MM.1S (cell line): Measurements from ENCODE around the gene SORCS2.

Experiments used
- DNase-seq: peaks from one replicate; pipeline ENCODE4 v3.0.0-alpha.2; 2015
- H2AFZ ChIP-seq: fragments of 300-600 bp; sonication (generic); 2 replicates; pipeline ENCODE4 v1.6.0; 2016; ENCODE audit warnings: antibody characterized with exemption, low read length
- H3F3A ChIP-seq: fragments of 300-600 bp; sonication (generic); 2 replicates; pipeline ENCODE4 v1.6.1; 2016; ENCODE audit warnings: mild to moderate bottlenecking, antibody characterized with exemption, low read length, moderate library complexity, mixed read lengths; ENCODE audit not compliant: insufficient read depth
- H3K27ac ChIP-seq: fragments of 300-600 bp; sonication (generic); 2 replicates; pipeline ENCODE4 v1.5.1; 2016; ENCODE audit warnings: mild to moderate bottlenecking, low read length
- H3K27me3 ChIP-seq: fragments of 300-600 bp; sonication (generic); replicated peaks from 2 replicates; pipeline ENCODE4 v1.6.0; 2016; ENCODE audit warnings: low read length; ENCODE audit not compliant: insufficient read depth
- H3K36me3 ChIP-seq: fragments of 300-600 bp; sonication (generic); replicated peaks from 2 replicates; pipeline ENCODE4 v1.6.1; 2016; ENCODE audit warnings: mild to moderate bottlenecking, low read length, mixed read lengths; ENCODE audit not compliant: insufficient read depth
- H3K4me1 ChIP-seq: fragments of 300-600 bp; sonication (generic); 2 replicates; pipeline ENCODE4 v1.6.1; 2016; ENCODE audit warnings: low read length, mixed read lengths
- H3K4me2 ChIP-seq: fragments of 300-600 bp; sonication (generic); 2 replicates; pipeline ENCODE4 v1.6.0; 2016; ENCODE audit warnings: low read depth, low read length
- H3K4me3 ChIP-seq: fragments of 300-600 bp; sonication (generic); 2 replicates; pipeline ENCODE4 v1.5.1; 2016; ENCODE audit warnings: low read length, mixed read lengths
- H3K79me2 ChIP-seq: fragments of 300-600 bp; sonication (generic); 2 replicates; pipeline ENCODE4 v1.6.1; 2016; ENCODE audit warnings: mixed run types, low read length, mixed read lengths
- H3K9ac ChIP-seq: fragments of 300-600 bp; sonication (generic); 2 replicates; pipeline ENCODE4 v1.6.1; 2016; ENCODE audit warnings: low read length, mixed read lengths
- H3K9me2 ChIP-seq: fragments of 300-600 bp; sonication (generic); replicated peaks from 2 replicates; pipeline ENCODE4 v1.6.1; 2016; ENCODE audit warnings: mild to moderate bottlenecking, low read length, mixed read lengths; ENCODE audit not compliant: insufficient read depth
- H3K9me3 ChIP-seq: fragments of 300-600 bp; sonication (generic); replicated peaks from 2 replicates; pipeline ENCODE4 v1.6.1; 2016; ENCODE audit warnings: mild to moderate bottlenecking, low read length, mixed read lengths; ENCODE audit not compliant: insufficient read depth
- H4K20me1 ChIP-seq: fragments of 300-600 bp; sonication (generic); 2 replicates; pipeline ENCODE4 v1.6.1; 2016; ENCODE audit warnings: mild to moderate bottlenecking, low read length, moderate library complexity, mixed read lengths; ENCODE audit not compliant: insufficient read depth
- EZH2 ChIP-seq: fragments of 300-600 bp; sonication (generic); optimal IDR thresholded peaks from 2 replicates; pipeline ENCODE3; 2017; ENCODE audit warnings: low read depth, mild to moderate bottlenecking, antibody characterized with exemption, low read length, mixed read lengths
- EZH2phosphoT487 ChIP-seq: fragments of 300-600 bp; sonication (generic); IDR thresholded peaks from 2 replicates; pipeline ENCODE4 v1.6.1; 2018; ENCODE audit warnings: antibody characterized with exemption, low read length
- TF ChIP-seq, protein P1 (sequence below): fragments of 300-600 bp; sonication (generic); IDR thresholded peaks from 2 replicates; pipeline ENCODE4 v1.5.1; 2016; ENCODE audit warnings: antibody characterized with exemption, low read length, mixed read lengths

SORCS2 gene

DNA sequence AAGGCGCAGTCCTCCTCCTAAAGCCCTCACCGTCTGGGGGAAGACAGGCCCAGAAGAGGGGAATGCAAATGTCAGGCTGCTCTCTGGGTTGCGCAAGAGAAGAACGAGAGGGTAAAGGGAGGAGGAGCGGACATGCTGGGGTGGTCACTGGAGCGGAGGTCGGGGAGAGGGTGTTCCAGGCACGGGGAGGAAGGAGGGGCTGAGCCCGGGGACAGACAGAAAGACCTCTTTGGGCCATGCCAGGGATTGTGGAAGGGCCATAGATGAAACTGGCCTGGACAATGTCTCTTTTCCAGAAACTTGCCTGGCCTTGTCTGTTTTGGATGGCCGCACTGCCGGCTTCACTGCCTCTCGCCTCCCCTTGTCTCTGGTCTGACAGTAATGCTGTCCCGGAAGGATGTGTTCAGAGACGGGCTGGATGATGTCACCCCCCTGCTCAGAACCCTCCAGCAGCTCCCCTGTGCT is 121.0 kb downstream of the SORCS2 start:
- H3K27ac ChIP-seq: no peak overlapping the region
- no peaks in the 10 kb centered on the region for H3K4me1 ChIP-seq
- H4K20me1 ChIP-seq: no peaks in the 10 kb centered on the region
- H3K79me2 ChIP-seq: no peaks in the 10 kb centered on the region
- H3K36me3 ChIP-seq: no peaks in the 10 kb centered on the region
- no peak overlapping the region for H3K4me2 ChIP-seq
- no peaks in the 10 kb centered on the region for H3K9me3 ChIP-seq
- no peaks in the 10 kb centered on the region for H3F3A ChIP-seq
- H3K9ac ChIP-seq: no peak overlapping the region
- H3K9me2 ChIP-seq: no peaks in the 10 kb centered on the region
- DNase-seq: no peak
- peaks cover 89% of the 10 kb centered on the region for H3K27me3 ChIP-seq
- no peak overlapping the region for H3K4me3 ChIP-seq
- TF ChIP-seq EZH2 (no peak), EZH2phosphoT487 (no peak)
- TF ChIP-seq, protein P1, sequence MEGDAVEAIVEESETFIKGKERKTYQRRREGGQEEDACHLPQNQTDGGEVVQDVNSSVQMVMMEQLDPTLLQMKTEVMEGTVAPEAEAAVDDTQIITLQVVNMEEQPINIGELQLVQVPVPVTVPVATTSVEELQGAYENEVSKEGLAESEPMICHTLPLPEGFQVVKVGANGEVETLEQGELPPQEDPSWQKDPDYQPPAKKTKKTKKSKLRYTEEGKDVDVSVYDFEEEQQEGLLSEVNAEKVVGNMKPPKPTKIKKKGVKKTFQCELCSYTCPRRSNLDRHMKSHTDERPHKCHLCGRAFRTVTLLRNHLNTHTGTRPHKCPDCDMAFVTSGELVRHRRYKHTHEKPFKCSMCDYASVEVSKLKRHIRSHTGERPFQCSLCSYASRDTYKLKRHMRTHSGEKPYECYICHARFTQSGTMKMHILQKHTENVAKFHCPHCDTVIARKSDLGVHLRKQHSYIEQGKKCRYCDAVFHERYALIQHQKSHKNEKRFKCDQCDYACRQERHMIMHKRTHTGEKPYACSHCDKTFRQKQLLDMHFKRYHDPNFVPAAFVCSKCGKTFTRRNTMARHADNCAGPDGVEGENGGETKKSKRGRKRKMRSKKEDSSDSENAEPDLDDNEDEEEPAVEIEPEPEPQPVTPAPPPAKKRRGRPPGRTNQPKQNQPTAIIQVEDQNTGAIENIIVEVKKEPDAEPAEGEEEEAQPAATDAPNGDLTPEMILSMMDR: no peak
- no peak overlapping the region for H2AFZ ChIP-seq

DNA sequence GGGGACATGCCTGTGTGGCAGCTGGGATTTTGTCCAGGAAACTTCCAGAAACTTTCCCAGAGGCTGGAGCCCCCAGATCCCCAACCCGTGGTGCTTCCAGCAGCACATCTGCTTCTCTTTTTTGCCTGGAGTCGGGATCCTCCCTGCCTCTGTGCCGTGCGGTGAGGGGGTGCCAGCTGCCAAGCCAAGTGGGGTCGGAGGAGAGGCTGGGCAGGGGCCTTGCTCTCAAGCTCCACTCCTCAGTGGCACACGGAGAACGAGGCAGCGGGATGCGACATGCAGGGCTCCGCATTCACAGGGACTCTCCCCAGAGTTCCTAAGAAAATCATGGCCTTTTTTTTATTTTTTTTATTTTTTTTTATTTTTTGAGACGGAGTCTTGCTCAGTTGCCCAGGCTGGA is 121.7 kb downstream of the SORCS2 start:
- Histone ChIP-seq H3K79me2 (no peaks in the 10 kb centered on the region), H3K4me3 (no peak overlapping the region), H3K27ac (no peak overlapping the region), H3K4me2 (no peak overlapping the region), H3K4me1 (no peaks in the 10 kb centered on the region), H3F3A (no peaks in the 10 kb centered on the region), H3K36me3 (no peaks in the 10 kb centered on the region), H3K9ac (no peak overlapping the region), H3K27me3 (peaks cover 89% of the 10 kb centered on the region), H3K9me2 (no peaks in the 10 kb centered on the region), H2AFZ (no peak overlapping the region), H4K20me1 (no peaks in the 10 kb centered on the region), H3K9me3 (no peaks in the 10 kb centered on the region)
- TF ChIP-seq EZH2 (no peak), EZH2phosphoT487 (no peak)
- TF ChIP-seq, protein P1: no peak
- DNase-seq: no peak

DNA sequence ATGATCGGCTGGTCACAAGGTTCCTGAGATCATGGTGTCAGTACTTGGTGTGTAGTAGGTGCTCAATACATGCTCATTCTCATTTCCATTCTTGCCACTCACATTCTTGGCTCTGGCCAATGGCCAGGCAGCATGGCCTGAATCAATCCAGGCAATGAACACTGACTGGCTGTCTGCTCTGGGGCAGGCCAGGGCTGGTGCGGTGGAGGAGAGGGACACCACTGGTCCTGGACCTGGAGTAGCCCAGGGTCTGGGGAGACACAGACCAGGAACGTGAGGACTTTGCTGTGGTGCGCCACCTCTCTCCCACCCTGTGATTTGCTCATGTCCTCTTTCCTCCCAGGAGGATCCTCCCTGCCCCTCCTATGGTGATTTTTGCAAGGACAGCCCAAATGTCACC is 122.9 kb downstream of the SORCS2 start:
- Histone ChIP-seq H4K20me1 (no peaks in the 10 kb centered on the region), H3K4me2 (no peak overlapping the region), H3K27ac (no peak overlapping the region), H2AFZ (no peak overlapping the region), H3K36me3 (no peaks in the 10 kb centered on the region), H3K9me2 (no peaks in the 10 kb centered on the region), H3K4me1 (no peaks in the 10 kb centered on the region), H3K4me3 (no peak overlapping the region), H3K79me2 (no peaks in the 10 kb centered on the region), H3K9ac (no peak overlapping the region), H3K9me3 (no peaks in the 10 kb centered on the region), H3K27me3 (peaks cover 89% of the 10 kb centered on the region), H3F3A (no peaks in the 10 kb centered on the region)
- no peak for DNase-seq
- TF ChIP-seq, protein P1: no peak
- TF ChIP-seq EZH2phosphoT487 (no peak), EZH2 (no peak)
